ENCODE results near the gene G0S2. TPM values are rescaled to one million over a fixed set of nuclear protein-coding genes. Genes with fewer than 3 reads are reported as not detected.

G0S2 gene
- total RNA-seq, 1 donor from 2014 or later = 0.79 TPM

DNA sequence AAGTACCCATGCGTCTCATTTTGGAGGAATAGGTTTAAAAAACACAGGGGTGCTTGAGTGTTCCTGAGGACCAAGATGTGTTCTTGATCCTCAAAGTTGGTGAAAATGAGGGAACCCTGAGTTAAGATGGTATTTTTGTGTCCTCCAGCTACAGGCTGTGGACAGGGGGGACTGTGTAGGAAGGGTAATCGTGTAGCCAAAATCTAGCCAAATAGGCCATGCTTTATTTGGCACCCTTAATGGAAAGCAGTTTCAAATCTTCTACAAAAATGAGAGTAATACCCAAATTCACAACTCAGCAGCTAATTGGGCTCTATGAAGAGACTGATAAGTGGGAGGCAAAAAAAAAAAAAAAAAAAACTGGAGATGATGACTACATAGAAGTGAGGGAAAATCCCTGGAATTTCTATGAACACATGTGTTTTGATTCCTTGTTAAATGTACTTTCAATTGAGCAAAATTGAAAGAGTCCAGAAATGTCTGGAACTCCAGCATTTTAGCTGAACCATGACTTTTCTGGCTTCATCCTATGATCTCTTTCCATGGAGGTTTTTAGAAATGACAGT lies 29.9 kb downstream of the G0S2 start:
- no peak overlapping the region for H3K4me3 Mint-ChIP-seq (ENCODE audit: low read depth)
- TF ChIP-seq, protein P1, sequence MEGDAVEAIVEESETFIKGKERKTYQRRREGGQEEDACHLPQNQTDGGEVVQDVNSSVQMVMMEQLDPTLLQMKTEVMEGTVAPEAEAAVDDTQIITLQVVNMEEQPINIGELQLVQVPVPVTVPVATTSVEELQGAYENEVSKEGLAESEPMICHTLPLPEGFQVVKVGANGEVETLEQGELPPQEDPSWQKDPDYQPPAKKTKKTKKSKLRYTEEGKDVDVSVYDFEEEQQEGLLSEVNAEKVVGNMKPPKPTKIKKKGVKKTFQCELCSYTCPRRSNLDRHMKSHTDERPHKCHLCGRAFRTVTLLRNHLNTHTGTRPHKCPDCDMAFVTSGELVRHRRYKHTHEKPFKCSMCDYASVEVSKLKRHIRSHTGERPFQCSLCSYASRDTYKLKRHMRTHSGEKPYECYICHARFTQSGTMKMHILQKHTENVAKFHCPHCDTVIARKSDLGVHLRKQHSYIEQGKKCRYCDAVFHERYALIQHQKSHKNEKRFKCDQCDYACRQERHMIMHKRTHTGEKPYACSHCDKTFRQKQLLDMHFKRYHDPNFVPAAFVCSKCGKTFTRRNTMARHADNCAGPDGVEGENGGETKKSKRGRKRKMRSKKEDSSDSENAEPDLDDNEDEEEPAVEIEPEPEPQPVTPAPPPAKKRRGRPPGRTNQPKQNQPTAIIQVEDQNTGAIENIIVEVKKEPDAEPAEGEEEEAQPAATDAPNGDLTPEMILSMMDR (IDR thresholded peaks at IDR 0.05; ENCODE audit: unreplicated experiment) = no peak
- no peak overlapping the region for H3K27ac Mint-ChIP-seq
- no peaks in the 10 kb centered on the region for H3K4me1 Mint-ChIP-seq (ENCODE audit: low read depth)
- no peaks in the 10 kb centered on the region for H3K36me3 Mint-ChIP-seq (ENCODE audit: insufficient read depth)
- no peak for DNase-seq (ENCODE audit: low spot score, unreplicated experiment)
- H3K9me3 Mint-ChIP-seq (ENCODE audit: low read depth) = no peaks in the 10 kb centered on the region
- peaks cover 16% of the 10 kb centered on the region for H3K27me3 Mint-ChIP-seq

DNA sequence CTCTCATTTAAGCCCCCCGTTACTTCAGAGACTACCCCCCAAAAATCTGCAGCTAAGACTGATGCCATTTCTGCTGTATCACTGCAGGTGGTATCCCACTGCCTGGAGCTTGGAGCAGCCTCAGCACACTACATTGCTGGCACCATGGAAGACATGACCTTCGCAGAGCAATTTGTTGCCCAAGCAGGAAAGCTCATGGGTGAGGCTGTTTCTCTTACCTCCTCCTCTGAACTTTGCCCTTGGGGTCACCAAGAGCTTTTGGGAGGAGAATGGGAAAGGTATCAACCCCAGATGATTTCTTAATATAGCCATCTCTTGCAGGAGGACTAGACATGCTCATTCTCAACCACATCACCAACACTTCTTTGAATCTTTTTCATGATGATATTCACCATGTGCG lies 31.4 kb downstream of the G0S2 start:
- Mint-ChIP-seq H3K4me1 (ENCODE audit: low read depth) (no peaks in the 10 kb centered on the region), H3K27ac (no peak overlapping the region), H3K27me3 (peaks cover 11% of the 10 kb centered on the region), H3K4me3 (ENCODE audit: low read depth) (no peak overlapping the region), H3K9me3 (ENCODE audit: low read depth) (no peaks in the 10 kb centered on the region), H3K36me3 (ENCODE audit: insufficient read depth) (no peaks in the 10 kb centered on the region)
- TF ChIP-seq, protein P1 (IDR thresholded peaks at IDR 0.05; ENCODE audit: unreplicated experiment) = no peak
- no peak for DNase-seq (ENCODE audit: low spot score, unreplicated experiment)

DNA sequence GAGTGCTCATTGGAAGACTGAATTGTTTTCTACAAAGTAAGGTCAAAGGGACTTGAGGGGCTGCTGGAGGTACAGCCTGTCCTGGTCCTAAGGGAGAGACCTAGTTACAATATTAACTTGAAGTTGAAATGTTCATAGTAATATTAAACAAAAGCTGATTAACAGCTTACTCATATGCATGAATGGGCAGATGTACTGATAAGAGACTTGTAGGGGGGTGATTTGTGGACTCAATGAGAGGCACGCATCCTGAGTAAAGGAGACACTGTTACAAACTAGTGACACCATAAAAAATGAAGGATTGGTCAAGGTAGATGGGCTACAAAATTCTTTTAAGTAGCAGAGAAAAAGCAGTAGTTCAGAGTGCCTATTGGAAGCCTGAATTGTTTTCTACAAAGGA lies 32.1 kb downstream of the G0S2 start:
- Mint-ChIP-seq H3K9me3 (ENCODE audit: low read depth) (no peaks in the 10 kb centered on the region), H3K36me3 (ENCODE audit: insufficient read depth) (no peaks in the 10 kb centered on the region), H3K27ac (no peak overlapping the region), H3K4me1 (ENCODE audit: low read depth) (no peaks in the 10 kb centered on the region), H3K4me3 (ENCODE audit: low read depth) (no peak overlapping the region), H3K27me3 (peaks cover 8% of the 10 kb centered on the region)
- TF ChIP-seq, protein P1 (IDR thresholded peaks at IDR 0.05; ENCODE audit: unreplicated experiment) = no peak
- DNase-seq (ENCODE audit: low spot score, unreplicated experiment) = no peak

DNA sequence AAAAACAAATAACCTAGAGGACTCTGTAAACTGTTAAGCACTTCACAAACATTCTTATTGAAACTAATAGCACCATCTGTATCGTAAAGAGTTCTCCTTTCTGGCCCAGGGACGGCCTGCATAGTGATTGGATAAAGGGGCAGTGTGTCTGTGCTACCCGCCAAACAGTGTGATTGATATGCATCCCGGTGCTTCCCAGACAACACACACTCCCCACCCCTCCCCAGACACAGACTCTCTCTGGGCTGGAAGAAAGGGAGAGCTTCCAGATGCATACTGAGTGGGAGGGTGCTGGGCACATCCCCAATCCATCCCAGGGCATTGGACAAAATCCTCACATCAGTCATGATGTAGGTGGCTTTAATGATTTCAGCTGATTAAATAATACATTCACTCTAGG lies 33.1 kb downstream of the G0S2 start:
- Mint-ChIP-seq H3K4me3 (ENCODE audit: low read depth) (no peak overlapping the region), H3K27me3 (peaks cover 8% of the 10 kb centered on the region), H3K27ac (no peak overlapping the region), H3K4me1 (ENCODE audit: low read depth) (no peaks in the 10 kb centered on the region), H3K9me3 (ENCODE audit: low read depth) (no peaks in the 10 kb centered on the region), H3K36me3 (ENCODE audit: insufficient read depth) (no peaks in the 10 kb centered on the region)
- no peak for DNase-seq (ENCODE audit: low spot score, unreplicated experiment)
- TF ChIP-seq, protein P1 (IDR thresholded peaks at IDR 0.05; ENCODE audit: unreplicated experiment) = no peak

DNA sequence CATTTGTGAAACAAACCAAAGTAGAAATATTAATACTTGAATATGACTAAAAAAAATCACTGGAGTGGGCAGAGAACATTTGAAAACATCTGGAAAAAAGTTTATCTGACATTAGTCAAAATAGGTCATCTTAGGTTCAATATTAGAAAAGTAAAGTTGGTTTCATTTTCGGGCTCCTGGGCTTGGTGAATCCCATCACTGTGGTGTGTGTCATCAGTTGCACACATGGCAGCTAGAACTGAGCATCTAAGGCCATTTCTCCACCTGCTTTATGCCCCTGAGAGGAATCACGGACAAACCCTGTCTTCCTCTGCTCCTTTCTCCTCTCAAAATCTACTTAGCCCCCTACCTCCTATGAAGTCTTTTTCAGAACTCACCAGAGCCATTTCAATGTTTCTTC lies 34.9 kb downstream of the G0S2 start:
- no peaks in the 10 kb centered on the region for H3K4me1 Mint-ChIP-seq (ENCODE audit: low read depth)
- no peaks in the 10 kb centered on the region for H3K9me3 Mint-ChIP-seq (ENCODE audit: low read depth)
- no peak overlapping the region for H3K27ac Mint-ChIP-seq
- DNase-seq (ENCODE audit: low spot score, unreplicated experiment) = no peak
- peaks cover 8% of the 10 kb centered on the region for H3K27me3 Mint-ChIP-seq
- TF ChIP-seq, protein P1 (IDR thresholded peaks at IDR 0.05; ENCODE audit: unreplicated experiment) = no peak
- H3K36me3 Mint-ChIP-seq (ENCODE audit: insufficient read depth) = no peaks in the 10 kb centered on the region
- H3K4me3 Mint-ChIP-seq (ENCODE audit: low read depth) = no peak overlapping the region

All from progenitor cell of endocrine pancreas (in vitro differentiated cells).